Kidney (tissue), 14 donors: ENCODE data around the gene SPTLC2. TPM values are rescaled to one million over a fixed set of nuclear protein-coding genes. Genes with fewer than 3 reads are reported as not detected.

Experiments used
- DNase-seq, 5 donors: peaks; one replicate each; pipeline ENCODE4 v3.0.0-alpha.2; 2013 to 2020
- FAIRE-seq: peaks from 2 replicates; lab custom pipeline; 2012; peaks lifted over from hg19 to GRCh38; lab: Jason Lieb, UNC
- H3K27ac ChIP-seq, 2 donors: one replicate each; pipeline ENCODE4 v1.7.0; 2013; ENCODE audit warnings: low read depth in 2 of 2, low read length in 2 of 2, inconsistent platforms in 1 of 2
- H3K27me3 ChIP-seq: one replicate; pipeline ENCODE4 v1.7.1; 2013; ENCODE audit warnings: low read length, inconsistent platforms; ENCODE audit not compliant: control insufficient read depth, insufficient read depth
- H3K36me3 ChIP-seq, 3 donors: one replicate each; pipeline versions ENCODE4 v1.7.0 to v1.7.1; 2013; ENCODE audit warnings: low read length in 3 of 3, control low read depth in 1 of 3, inconsistent platforms in 1 of 3; ENCODE audit not compliant: insufficient read depth in 3 of 3, control insufficient read depth in 2 of 3
- H3K4me1 ChIP-seq, 3 donors: one replicate each; pipeline versions ENCODE4 v1.7.0 to v1.7.1; 2013; ENCODE audit warnings: low read length in 3 of 3, inconsistent platforms in 1 of 3, low read depth in 1 of 3; ENCODE audit not compliant: control insufficient read depth in 2 of 3, insufficient read depth in 2 of 3
- H3K4me3 ChIP-seq, 3 donors: one replicate each; pipeline versions ENCODE4 v1.7.0 to v1.8.1; 2013; ENCODE audit warnings: low read length in 3 of 3, control low read depth in 1 of 3, inconsistent platforms in 1 of 3
- H3K9ac ChIP-seq, 3 donors: one replicate each; pipeline versions ENCODE4 v1.7.0 to v1.7.1; 2013; ENCODE audit warnings: low read length in 3 of 3, control low read depth in 1 of 3, inconsistent platforms in 1 of 3
- H3K9me3 ChIP-seq, 3 donors: one replicate each; pipeline versions ENCODE4 v1.7.0 to v1.7.1; 2013; ENCODE audit warnings: low read length in 3 of 3, control low read depth in 1 of 3, inconsistent platforms in 1 of 3; ENCODE audit not compliant: control insufficient read depth in 2 of 3, insufficient read depth in 1 of 3
- intact Hi-C: fragments of 100-400 bp; cut with DNase I; formaldehyde crosslinking; loops from one replicate; pipeline ENCODE4 v1.11.1; 2022
- polyA plus RNA-seq: library from polyadenylated mRNA; stranded (reverse); fragments of 350-450 nt; fragmentation: Illumina TruSeq; extraction: RNeasy Lipid Tissue Mini Kit (QIAGEN cat#74804); gene quantifications from one replicate; pipeline ENCODE4 v1.2.3, GENCODE V29; 2014; ENCODE audit warnings: low read depth, low replicate concordance; ENCODE audit not compliant: insufficient read depth
- total RNA-seq: library from RNA; stranded (reverse); fragmentation: NEBNext Ultra II Directional; extraction: Animal tissue kit (Norgen Biotek cat#: 25700); gene quantifications from one replicate; pipeline ENCODE4 v1.2.1, GENCODE V29; 2021
- TF ChIP-seq, protein P1 (sequence below): IDR thresholded peaks from 3 replicates; pipeline ENCODE4 v1.5.1; 2012; ENCODE audit warnings: mild to moderate bottlenecking, moderate library complexity, borderline replicate concordance; ENCODE audit not compliant: insufficient read depth; ENCODE audit errors: extremely low read depth
- donor health status: control.
- donor health status: control.
- donor health status: control.
- donor health status: control.
- donor health status: control.
- donor health status: DM: yes; HTN: yes; CAD: no.
- donor health status: Normal renal cell carcinoma (clear cell type).

Gene SPTLC2
- total and polyA plus RNA-seq, 2 donors from 2014 or later, result 17.0 to 66.1 TPM

DNA sequence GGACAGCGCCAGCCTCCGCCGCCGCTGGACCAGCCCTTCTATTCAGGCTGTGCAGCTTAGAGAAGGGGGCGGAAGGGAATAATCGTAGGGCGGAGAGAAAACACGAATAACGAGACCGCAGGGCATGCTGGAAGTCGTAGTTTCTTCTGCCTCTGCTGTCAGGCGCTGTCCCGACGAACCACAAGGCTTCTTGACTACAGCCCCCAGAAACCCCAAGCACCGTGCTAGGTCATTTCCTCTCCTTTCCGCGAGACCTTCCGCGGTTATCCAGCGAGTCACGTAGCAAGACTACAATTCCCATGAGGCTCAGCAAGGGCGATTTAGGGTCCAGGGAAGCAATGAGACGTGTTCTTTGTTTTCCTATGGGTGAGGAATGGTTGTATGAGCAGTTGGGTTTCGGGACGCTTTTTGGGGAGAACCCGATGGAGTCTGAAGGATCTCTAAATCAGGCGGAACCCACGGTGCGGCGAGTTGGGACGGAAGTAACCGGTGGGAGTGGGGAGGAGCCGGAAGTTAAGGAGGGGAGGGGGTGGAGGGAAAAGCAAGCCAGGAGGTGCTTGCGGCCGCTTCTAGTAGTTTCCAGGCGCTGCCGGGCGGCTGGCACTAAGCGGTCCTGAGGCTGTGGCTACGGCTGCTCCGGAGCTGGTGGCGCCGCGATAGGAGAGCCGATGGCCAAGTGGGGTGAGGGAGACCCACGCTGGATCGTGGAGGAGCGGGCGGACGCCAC is 158.8 kb downstream of the SPTLC2 start, which contains the start of the genes AHSA1 and VIPAS39:
TSS of gene AHSA1 (plus strand) at position 572 of the 727 bp plus-strand sequence. CDS start at position 669, 97 bp downstream.
TSS of gene VIPAS39 (minus strand) at position 80 of the 727 bp plus-strand sequence. CDS start 3,499 bp downstream, outside the sequence.
- H3K9ac ChIP-seq, result peak within 1 kb of the TSS; percentile 87 to 100 (median 87)
- H3K9me3 ChIP-seq, result no peaks in the 10 kb centered on the region
- H3K4me3 ChIP-seq, result peak within 1 kb of the TSS; percentile 87 to 98 (median 91)
- DNase-seq, result peak; percentile 97 to 100 (median 98)
- peaks cover 0 to 12% (median 11%) of the 10 kb centered on the region in 3 donors for H3K4me1 ChIP-seq
- TF ChIP-seq, protein P1, sequence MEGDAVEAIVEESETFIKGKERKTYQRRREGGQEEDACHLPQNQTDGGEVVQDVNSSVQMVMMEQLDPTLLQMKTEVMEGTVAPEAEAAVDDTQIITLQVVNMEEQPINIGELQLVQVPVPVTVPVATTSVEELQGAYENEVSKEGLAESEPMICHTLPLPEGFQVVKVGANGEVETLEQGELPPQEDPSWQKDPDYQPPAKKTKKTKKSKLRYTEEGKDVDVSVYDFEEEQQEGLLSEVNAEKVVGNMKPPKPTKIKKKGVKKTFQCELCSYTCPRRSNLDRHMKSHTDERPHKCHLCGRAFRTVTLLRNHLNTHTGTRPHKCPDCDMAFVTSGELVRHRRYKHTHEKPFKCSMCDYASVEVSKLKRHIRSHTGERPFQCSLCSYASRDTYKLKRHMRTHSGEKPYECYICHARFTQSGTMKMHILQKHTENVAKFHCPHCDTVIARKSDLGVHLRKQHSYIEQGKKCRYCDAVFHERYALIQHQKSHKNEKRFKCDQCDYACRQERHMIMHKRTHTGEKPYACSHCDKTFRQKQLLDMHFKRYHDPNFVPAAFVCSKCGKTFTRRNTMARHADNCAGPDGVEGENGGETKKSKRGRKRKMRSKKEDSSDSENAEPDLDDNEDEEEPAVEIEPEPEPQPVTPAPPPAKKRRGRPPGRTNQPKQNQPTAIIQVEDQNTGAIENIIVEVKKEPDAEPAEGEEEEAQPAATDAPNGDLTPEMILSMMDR, result no peak
- FAIRE-seq, result peak; percentile 80
- no peaks in the 10 kb centered on the region for H3K27me3 ChIP-seq
- H3K36me3 ChIP-seq, result peaks cover 10 to 24% (median 24%) of the 10 kb centered on the region in 3 donors
- intact Hi-C loops, result no loop called here
- H3K27ac ChIP-seq, result peak within 1 kb of the TSS; percentile 97 to 100

DNA sequence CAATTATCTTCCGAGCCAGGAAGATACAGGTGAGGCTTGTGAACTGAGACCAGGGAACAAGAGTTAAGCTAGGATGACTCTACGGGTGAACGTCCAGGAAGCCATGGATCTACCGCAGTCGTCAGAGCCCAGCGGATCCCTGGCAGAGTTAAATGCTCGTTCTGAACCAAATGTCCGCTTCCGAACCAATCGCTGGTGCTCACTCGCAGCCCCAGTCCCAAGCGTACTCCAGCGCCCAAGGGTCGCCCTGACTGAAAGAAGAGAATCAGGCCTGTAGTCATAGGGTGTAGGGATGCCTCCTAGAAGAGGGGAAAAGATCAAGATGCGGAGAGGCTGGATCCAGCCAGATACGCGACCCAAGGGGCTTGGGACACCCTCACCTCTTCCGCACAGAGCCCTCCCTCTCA is 159.3 kb downstream of the SPTLC2 start:
- Histone ChIP-seq H3K27ac (peak overlapping the region; percentile 56 to 100), H3K27me3 (no peaks in the 10 kb centered on the region), H3K4me1 (peaks cover 0 to 12% (median 11%) of the 10 kb centered on the region in 3 donors), H3K36me3 (peaks cover 10 to 19% (median 18%) of the 10 kb centered on the region in 3 donors), H3K9me3 (no peaks in the 10 kb centered on the region), H3K9ac (peak overlapping the region; percentile 87 to 99 (median 87)), H3K4me3 (peak overlapping the region; percentile 87 to 98 (median 91))
- intact Hi-C loops, result no loop called here
- FAIRE-seq (no peak), DNase-seq (no peak)
- TF ChIP-seq, protein P1, result no peak

Other genes starting within 250 kb of the SPTLC2 start
- 17.1 TPM for gene TMED8, start 239.5 kb downstream of the SPTLC2 start, total RNA-seq
- 6.7 TPM for gene TMED8, start 239.5 kb downstream of the SPTLC2 start, polyA plus RNA-seq
- gene SAMD15, start 239.3 kb downstream of the SPTLC2 start, total RNA-seq, result 6.2 TPM
- 1.8 TPM for gene SAMD15, start 239.3 kb downstream of the SPTLC2 start, polyA plus RNA-seq
- gene NOXRED1, start 193.1 kb downstream of the SPTLC2 start, total RNA-seq, result 0.57 TPM
- gene NOXRED1, start 193.1 kb downstream of the SPTLC2 start, polyA plus RNA-seq, result 0.28 TPM
- 16.6 TPM for gene VIPAS39, start 159.0 kb downstream of the SPTLC2 start, total RNA-seq
- gene VIPAS39, start 159.0 kb downstream of the SPTLC2 start, polyA plus RNA-seq, result 14.1 TPM
- 92.0 TPM for gene AHSA1, start 158.5 kb downstream of the SPTLC2 start, total RNA-seq
- 149 TPM for gene AHSA1, start 158.5 kb downstream of the SPTLC2 start, polyA plus RNA-seq
- 0.57 TPM for gene ISM2, start 117.8 kb downstream of the SPTLC2 start, total RNA-seq
- gene ISM2, start 117.8 kb downstream of the SPTLC2 start, polyA plus RNA-seq, result 0.80 TPM
- gene ALKBH1, start 91.4 kb upstream of the SPTLC2 start, total RNA-seq, result 10.5 TPM
- gene ALKBH1, start 91.4 kb upstream of the SPTLC2 start, polyA plus RNA-seq, result 11.5 TPM
- 91.6 TPM for gene SLIRP, start 91.5 kb upstream of the SPTLC2 start, total RNA-seq
- 418 TPM for gene SLIRP, start 91.5 kb upstream of the SPTLC2 start, polyA plus RNA-seq
- 63.9 TPM for gene SNW1, start 144.5 kb upstream of the SPTLC2 start, total RNA-seq
- 37.8 TPM for gene SNW1, start 144.5 kb upstream of the SPTLC2 start, polyA plus RNA-seq
- gene ADCK1, start 183.5 kb upstream of the SPTLC2 start, total RNA-seq, result 8.0 TPM
- 10.3 TPM for gene ADCK1, start 183.5 kb upstream of the SPTLC2 start, polyA plus RNA-seq